HepG2 (cell line): ENCODE data around the gene NAA38. TPM values are rescaled to one million over a fixed set of nuclear protein-coding genes. Genes with fewer than 3 reads are reported as not detected.
A peak's percentile ranks its signal among the peaks of the same experiment; 100 is the strongest.

Experiments
- ATF3 ChIP-seq: sonication (generic); formaldehyde crosslinking; IDR thresholded peaks from 2 replicates; pipeline ENCODE4 v1.4.0; 2020; ENCODE audit warnings: missing genetic modification reagents
- CBX1 ChIP-seq: IDR thresholded peaks from one replicate; pipeline ENCODE4 v1.6.1; 2016; ENCODE audit warnings: antibody characterized with exemption, low read depth
- HMG20A ChIP-seq: IDR thresholded peaks from 2 replicates; pipeline ENCODE4 v1.6.1; 2016; ENCODE audit warnings: borderline replicate concordance
- HNF1B ChIP-seq: sonication (generic); formaldehyde crosslinking; IDR thresholded peaks from 2 replicates; pipeline ENCODE4 v1.5.1; 2020; ENCODE audit warnings: mild to moderate bottlenecking, moderate library complexity, missing genetic modification reagents
- HOXA5 ChIP-seq: sonication (generic); formaldehyde crosslinking; IDR thresholded peaks from 2 replicates; pipeline ENCODE4 v1.4.0; 2020; ENCODE audit warnings: missing genetic modification reagents
- MYNN ChIP-seq: sonication (generic); formaldehyde crosslinking; IDR thresholded peaks from 2 replicates; pipeline ENCODE4 v1.4.0; 2020; ENCODE audit warnings: mild to moderate bottlenecking, low read depth, missing genetic modification reagents
- NRL ChIP-seq: sonication (generic); formaldehyde crosslinking; IDR thresholded peaks from 2 replicates; pipeline ENCODE4 v1.5.0; 2020; ENCODE audit warnings: missing genetic modification reagents, mild to moderate bottlenecking, moderate library complexity, borderline replicate concordance
- RNF219 ChIP-seq: sonication (generic); formaldehyde crosslinking; IDR thresholded peaks from 2 replicates; pipeline ENCODE4 v1.5.0; 2020; ENCODE audit warnings: mild to moderate bottlenecking, missing genetic modification reagents
- SOX6 ChIP-seq, 2 experiments: fragments of 450-650 bp in 1 of 2; sonication (generic) in 1 of 2; formaldehyde crosslinking in 1 of 2; IDR thresholded peaks; 2 replicates each; pipeline versions ENCODE4 v1.4.0 to v1.6.1; 2017 to 2020; ENCODE audit warnings: antibody characterized with exemption in 1 of 2, mild to moderate bottlenecking in 1 of 2, missing genetic modification reagents in 1 of 2
- SRY ChIP-seq: sonication (generic); formaldehyde crosslinking; IDR thresholded peaks from 2 replicates; pipeline ENCODE4 v1.8.0; 2022; ENCODE audit warnings: mild to moderate bottlenecking, missing genetic modification reagents
- ZBTB42 ChIP-seq: sonication (generic); formaldehyde crosslinking; IDR thresholded peaks from 2 replicates; pipeline ENCODE4 v1.5.0; 2020; ENCODE audit warnings: mild to moderate bottlenecking, missing genetic modification reagents
- ZMYM3 ChIP-seq: sonication (generic); formaldehyde crosslinking; IDR thresholded peaks from 2 replicates; pipeline ENCODE4 v1.5.1; 2020; ENCODE audit warnings: mild to moderate bottlenecking, missing genetic modification reagents
- ZNF547 ChIP-seq: sonication (generic); formaldehyde crosslinking; IDR thresholded peaks from 2 replicates; pipeline ENCODE4 v1.5.1; 2020; ENCODE audit warnings: mild to moderate bottlenecking, missing genetic modification reagents
- ZNF580 ChIP-seq: IDR thresholded peaks from 2 replicates; pipeline ENCODE4 v1.6.1; 2016; ENCODE audit warnings: low read depth, borderline replicate concordance
- ZNF891 ChIP-seq: sonication (generic); formaldehyde crosslinking; IDR thresholded peaks from 2 replicates; pipeline ENCODE4 v1.5.0; 2020; ENCODE audit warnings: mild to moderate bottlenecking, missing genetic modification reagents
- polyA plus RNA-seq, 8 experiments: library from polyadenylated mRNA; depleted of rRNA in 3 of 8; stranded (reverse) in 7 of 8; unstranded in 1 of 8; fragments of >200 nt; fragmentation: Illumina TruSeq in 4 of 8; extraction: Trizol in 4 of 8; gene quantifications; 2 replicates each; pipeline versions ENCODE4 v1.2.1 to v1.2.3, GENCODE V29; 2011 to 2016; ENCODE audit warnings: low read depth in 4 of 8, missing spikeins in 1 of 8, mixed read lengths in 1 of 8; ENCODE audit not compliant: insufficient read depth in 1 of 8
- total RNA-seq, 5 experiments: library from RNA; depleted of rRNA; stranded (reverse); fragments of >200 nt; fragmentation: Illumina TruSeq; extraction: Trizol; gene quantifications; 2 replicates each; pipeline ENCODE4 v1.2.3, GENCODE V29; 2016; ENCODE audit warnings: low read depth in 1 of 5
- TF ChIP-seq, protein P1 (sequence below): sonication (generic); formaldehyde crosslinking; IDR thresholded peaks from 2 replicates; pipeline ENCODE4 v1.9.0; 2021; ENCODE audit warnings: missing genetic modification reagents, borderline replicate concordance

Gene NAA38
- total and polyA plus RNA-seq, 2 of the 13 experiments (the other 11 are each of a cell fraction or from before 2014, with no cell fraction given): 46.9 to 91.6 TPM

- TF ChIP-seq HNF1B (CRISPR knock-in tag) (peak; percentile 72; the same call in 1 of the 2 replicates), ATF3 (no peak), RNF219 (CRISPR knock-in tag) (no peak), ZNF547 (CRISPR knock-in tag) (peak; percentile 82), SRY (CRISPR knock-in tag) (no peak), SOX6 (IDR thresholded peaks at IDR 0.05) (no peak), SOX6 (CRISPR knock-in tag; IDR thresholded peaks at IDR 0.05) (peak; percentile 67), ZNF580 (CRISPR knock-in tag) (no peak), HOXA5 (CRISPR knock-in tag) (no peak), ZMYM3 (CRISPR knock-in tag) (peak; percentile 25; the same call in 1 of the 2 replicates), HMG20A (CRISPR knock-in tag) (no peak), CBX1 (no peak), MYNN (CRISPR knock-in tag) (0 out of 2 replicates have a peak, but pooled peaks have one; percentile 52), ZBTB42 (no peak), ZNF891 (CRISPR knock-in tag) (no peak; the same call in 1 of the 2 replicates), NRL (CRISPR knock-in tag) (peak; percentile 75; the same call in 1 of the 2 replicates)
- TF ChIP-seq, protein P1, sequence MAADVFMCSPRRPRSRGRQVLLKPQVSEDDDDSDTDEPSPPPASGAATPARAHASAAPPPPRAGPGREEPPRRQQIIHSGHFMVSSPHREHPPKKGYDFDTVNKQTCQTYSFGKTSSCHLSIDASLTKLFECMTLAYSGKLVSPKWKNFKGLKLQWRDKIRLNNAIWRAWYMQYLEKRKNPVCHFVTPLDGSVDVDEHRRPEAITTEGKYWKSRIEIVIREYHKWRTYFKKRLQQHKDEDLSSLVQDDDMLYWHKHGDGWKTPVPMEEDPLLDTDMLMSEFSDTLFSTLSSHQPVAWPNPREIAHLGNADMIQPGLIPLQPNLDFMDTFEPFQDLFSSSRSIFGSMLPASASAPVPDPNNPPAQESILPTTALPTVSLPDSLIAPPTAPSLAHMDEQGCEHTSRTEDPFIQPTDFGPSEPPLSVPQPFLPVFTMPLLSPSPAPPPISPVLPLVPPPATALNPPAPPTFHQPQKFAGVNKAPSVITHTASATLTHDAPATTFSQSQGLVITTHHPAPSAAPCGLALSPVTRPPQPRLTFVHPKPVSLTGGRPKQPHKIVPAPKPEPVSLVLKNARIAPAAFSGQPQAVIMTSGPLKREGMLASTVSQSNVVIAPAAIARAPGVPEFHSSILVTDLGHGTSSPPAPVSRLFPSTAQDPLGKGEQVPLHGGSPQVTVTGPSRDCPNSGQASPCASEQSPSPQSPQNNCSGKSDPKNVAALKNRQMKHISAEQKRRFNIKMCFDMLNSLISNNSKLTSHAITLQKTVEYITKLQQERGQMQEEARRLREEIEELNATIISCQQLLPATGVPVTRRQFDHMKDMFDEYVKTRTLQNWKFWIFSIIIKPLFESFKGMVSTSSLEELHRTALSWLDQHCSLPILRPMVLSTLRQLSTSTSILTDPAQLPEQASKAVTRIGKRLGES (CRISPR knock-in tag): no peak
These were observed 30.3 kb upstream of the NAA38 start (continued) for GRCh38 chr17:7887482-7888183.
